GM21423 (cell line): ENCODE results near the gene WDFY1.

Experiments used
- ATAC-seq: cut with Tn5 transposase; IDR thresholded peaks from one replicate; pipeline ENCODE4 v1.9.1; 2021; ENCODE audit warnings: mild to moderate bottlenecking, moderate library complexity; ENCODE audit not compliant: unreplicated experiment

Gene WDFY1, protein sequence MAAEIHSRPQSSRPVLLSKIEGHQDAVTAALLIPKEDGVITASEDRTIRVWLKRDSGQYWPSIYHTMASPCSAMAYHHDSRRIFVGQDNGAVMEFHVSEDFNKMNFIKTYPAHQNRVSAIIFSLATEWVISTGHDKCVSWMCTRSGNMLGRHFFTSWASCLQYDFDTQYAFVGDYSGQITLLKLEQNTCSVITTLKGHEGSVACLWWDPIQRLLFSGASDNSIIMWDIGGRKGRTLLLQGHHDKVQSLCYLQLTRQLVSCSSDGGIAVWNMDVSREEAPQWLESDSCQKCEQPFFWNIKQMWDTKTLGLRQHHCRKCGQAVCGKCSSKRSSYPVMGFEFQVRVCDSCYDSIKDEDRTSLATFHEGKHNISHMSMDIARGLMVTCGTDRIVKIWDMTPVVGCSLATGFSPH

GRCh38 chr2:223944703-223945531, at the start of gene WDFY1:
TSS of gene WDFY1 (minus strand) at chr2:223945335. CDS start at chr2:223945284, 51 bp downstream.
- ATAC-seq: peak; percentile 74

- ATAC-seq: no peak
Measured at GRCh38 chr2:223994562-223995162, 49.5 kb upstream of the WDFY1 start.

DNA sequence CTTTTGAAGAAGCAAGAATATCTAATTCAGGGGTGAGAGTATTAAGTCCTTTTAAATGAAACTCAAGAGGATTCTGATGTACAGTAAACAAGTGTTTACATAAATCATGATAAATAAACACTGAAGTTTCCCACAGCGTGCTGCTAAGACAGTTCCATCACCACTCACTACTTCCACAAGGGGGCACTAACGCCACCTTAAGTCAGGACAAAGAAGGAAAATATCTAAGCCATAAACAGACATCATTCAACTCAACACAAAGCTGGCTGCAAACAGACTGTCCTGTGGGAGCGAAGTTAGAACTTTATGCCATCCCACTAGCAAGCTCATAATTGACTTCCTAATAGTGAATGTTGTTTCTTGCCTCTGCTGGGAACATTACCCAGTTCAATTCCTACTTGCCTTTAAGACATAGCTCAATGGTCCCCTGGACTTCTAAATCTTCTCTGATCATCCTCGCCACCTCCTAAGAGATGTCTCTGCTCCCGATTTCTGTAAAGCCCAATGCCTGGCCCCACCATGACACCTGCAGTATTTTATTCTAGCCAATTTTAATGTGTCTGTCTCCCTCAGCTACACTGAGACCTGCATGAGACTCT, 48.6 kb upstream of the WDFY1 start:
- peak; percentile 57 for ATAC-seq

GRCh38 chr2:223991611-223992010, 46.5 kb upstream of the WDFY1 start:
- no peak for ATAC-seq

DNA sequence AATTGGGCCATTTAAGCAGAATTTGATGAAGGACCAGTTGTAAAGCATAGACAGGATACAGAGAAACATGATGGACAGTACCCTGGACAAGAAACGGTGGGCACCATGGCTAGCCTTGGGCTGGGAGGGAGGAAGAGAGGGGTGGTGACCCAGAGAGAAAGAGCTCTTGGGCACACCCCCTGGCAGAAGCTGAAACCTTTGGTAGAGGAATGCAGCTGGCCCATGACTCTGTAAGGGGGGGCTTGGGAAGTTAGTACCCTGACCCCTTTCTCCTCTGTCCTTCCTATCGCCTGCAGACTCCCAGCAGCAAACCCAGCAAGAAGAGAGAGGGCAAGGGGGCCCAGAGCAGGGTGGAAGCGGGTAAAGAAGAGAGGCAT, 44.7 kb upstream of the WDFY1 start:
- ATAC-seq: no peak

DNA sequence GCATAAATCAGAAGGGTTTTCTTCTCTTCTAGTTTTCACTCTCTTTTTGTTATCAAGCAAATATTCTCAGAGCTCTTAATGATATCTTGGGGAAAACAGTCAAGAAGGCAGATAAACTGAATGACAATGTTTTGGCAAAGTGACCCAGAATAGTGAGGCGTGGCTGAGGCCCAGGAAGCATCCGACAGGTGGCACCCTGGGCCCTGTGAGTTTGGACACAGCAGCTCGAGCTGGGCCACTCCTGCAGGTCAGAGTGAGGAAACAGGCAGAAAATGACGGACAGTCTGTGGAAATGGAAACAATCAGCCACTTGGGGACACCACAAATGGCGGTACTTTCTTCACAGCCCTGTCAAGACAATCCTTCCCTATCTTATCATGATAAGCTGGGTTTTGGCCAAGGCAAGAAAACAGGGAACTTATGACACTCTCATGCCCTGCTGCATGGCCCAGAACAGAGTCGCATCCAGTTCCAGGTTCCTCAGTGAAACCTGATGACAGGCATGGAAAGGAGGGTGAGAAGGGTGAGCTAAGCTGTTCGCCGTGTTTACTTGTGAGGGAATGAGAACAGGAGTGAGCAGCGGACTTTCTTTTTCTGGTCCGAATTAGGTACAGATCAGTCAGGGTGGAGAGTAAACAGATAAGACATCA, 44.2 kb upstream of the WDFY1 start:
- ATAC-seq: no peak

DNA sequence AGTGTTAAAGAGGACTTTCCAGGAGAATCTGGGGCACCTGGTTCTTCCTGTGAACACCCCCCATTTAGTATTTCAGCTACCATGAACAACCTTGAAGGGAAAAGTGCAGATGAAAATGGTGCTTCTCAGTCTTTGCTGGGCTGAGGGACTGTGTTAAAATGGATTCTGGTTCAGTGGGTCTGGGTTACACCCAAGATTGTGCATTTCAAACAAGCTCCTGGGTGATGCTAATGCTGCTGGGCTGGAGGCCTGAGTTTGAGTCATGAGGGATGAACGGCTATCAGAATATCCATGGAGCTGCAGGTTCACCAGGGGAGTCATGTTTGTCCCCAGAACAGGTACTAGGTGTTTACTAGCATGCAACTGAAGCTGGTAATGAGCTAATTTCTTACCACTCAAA, 36.1 kb upstream of the WDFY1 start:
- no peak for ATAC-seq

- ATAC-seq: no peak
Measured at GRCh38 chr2:223980803-223981202, 35.7 kb upstream of the WDFY1 start.

DNA sequence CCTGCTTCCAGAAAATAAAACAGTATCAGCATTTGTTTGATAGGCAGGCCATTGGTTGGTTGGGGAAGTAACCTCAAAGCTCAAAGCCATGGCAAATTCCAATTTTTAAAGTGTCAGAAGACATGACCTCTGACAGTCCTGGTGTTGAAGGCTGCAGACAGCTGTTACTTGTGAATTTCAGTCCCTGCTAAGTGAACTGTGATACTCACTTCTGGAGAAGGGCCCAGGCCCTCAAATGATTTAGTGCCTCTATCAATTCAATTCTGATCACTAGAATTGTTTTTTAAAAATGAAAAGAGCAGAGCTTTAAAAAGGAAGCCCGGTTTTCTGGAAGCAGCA, 35.2 kb upstream of the WDFY1 start:
- ATAC-seq: no peak

GRCh38 chr2:223979730-223980396, 34.7 kb upstream of the WDFY1 start:
- ATAC-seq: no peak

DNA sequence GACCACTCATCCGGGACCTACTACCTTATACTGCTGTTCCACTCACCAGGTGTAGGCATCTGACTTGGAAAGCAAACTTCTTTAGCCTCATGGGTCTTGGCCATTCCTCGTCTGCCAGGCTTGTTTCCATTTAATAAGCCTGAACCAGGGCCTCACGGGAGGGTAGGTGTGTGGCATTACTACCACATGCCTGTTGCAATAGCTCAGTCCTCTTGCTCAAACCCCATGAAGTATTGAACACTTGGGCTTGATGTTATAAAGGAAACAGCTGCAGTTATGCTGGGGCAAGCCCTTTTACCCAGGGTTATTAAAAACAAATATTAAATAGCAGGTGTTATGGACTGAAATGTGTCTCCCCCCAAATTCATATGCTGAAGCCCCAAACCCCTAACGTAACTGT, 33.3 kb upstream of the WDFY1 start:
- ATAC-seq: no peak

DNA sequence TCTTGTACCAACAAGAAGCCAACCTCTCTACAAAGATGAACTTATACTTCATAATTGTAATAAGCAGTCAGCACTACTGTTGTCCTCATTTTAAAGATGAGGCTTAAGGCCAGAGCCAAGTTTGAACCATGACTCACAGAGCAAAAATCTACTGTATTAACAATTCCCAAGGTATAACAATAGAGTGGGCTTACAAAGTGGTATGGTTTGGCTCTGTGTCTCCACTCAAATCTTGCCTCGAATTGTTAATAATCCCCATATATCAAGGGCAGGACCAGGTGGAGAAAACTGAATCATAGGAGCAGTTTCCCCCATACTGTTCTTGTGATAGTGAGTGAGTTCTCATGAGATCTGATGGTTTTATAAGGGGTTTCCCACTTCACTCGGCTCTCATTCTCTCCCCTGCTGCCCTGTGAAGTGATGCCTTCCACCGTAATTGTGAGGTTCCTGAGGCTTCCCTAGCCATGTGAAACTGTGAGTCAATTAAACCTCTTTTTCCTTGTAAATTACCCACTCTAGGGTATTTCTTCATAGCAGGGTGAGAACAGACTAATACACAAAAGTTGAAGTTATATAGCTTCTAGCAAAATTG, 31.6 kb upstream of the WDFY1 start:
- no peak for ATAC-seq

DNA sequence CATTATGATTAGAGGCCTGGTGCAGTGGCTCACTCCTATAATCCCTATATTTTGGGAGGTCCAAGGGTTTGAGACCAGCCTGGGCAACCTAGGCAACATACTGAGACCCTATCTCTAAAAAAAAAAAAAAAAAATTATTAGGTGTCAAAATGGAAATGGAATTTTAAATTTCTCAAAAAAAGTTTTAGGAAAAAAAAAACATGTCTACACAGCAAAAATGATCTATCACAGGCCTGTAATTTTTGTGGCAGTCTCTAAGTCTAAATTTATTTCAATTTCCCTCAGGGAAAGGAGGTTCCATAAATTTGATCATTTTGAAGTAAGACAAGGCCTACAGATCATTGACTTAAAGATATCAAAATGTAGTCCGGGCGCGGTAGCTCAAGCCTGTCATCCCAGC, 28.5 kb upstream of the WDFY1 start:
- no peak for ATAC-seq

GRCh38 chr2:223972656-223973102, 27.5 kb upstream of the WDFY1 start:
- no peak for ATAC-seq

DNA sequence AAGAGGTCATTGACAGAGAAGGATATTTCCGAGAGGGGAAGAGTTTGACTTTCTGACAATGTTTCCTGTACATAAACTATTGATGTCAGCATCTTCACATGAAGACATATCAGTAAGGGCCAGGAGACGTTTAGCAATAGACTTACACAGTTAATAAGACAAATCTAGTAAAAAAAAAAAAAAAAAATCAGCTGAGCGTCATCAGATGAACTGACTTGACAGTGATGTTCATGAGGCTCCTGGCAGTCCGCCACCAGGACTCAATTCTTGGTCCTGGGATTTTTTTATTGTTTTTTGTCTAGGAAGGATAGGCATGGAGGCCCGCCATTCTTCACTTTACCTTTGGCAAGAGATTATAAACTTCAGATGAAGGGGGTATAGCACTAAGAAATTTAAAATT, 26.6 kb upstream of the WDFY1 start:
- ATAC-seq: no peak

GRCh38 chr2:223970343-223971128, 25.4 kb upstream of the WDFY1 start:
- peak; percentile 71 for ATAC-seq

GRCh38 chr2:223969856-223970255, 24.7 kb upstream of the WDFY1 start:
- ATAC-seq: no peak

DNA sequence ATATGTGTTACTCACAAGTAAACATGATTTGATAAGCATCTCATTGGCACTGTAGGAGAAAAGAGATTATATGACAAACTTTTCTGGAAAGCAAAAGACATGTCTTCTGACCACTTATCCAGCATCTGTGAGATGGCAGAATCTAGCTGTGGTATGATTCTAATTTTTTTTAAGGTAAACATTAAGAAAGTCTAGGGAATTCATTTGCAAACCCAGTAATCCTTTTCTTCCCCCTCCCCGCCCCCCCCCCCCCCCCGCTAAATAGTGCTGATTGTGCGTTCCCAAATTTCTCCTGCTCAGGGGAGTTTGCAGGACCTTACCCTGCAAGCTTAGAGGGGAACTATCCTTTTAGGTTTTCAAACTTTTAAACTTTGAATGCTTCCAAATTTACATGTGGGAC, 24.2 kb upstream of the WDFY1 start:
- ATAC-seq: no peak

GRCh38 chr2:223967981-223968380, 22.8 kb upstream of the WDFY1 start:
- ATAC-seq: no peak
